HG03558 (cell line): Measurements from ENCODE around the gene HDAC9.

Experiments
- ATAC-seq: cut with Tn5 transposase; IDR thresholded peaks from one replicate; pipeline ENCODE4 v1.9.1; 2021; ENCODE audit warnings: moderate number of reproducible peaks; ENCODE audit not compliant: unreplicated experiment; ENCODE audit errors: extremely low read depth

HDAC9 gene

DNA sequence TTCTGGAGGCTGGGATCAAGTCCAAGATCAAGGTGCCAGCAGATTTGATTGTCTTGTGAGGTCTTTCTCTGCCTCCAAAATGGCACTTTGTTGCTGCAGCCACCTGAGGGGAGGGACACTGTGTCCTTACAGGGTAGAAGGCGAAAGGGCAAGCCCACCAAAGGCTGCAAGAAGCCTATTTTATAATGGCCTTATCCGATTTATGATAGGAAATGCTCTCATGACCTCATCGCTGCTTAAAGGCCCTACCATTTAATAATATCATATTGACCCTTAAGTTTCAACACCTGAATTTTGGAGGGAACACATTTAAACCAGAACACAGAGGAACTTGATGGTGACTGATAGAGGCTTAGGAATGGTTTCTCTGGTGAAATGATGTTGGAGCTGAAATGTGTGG lies 325.4 kb downstream of the HDAC9 start:
- ATAC-seq = no peak

DNA sequence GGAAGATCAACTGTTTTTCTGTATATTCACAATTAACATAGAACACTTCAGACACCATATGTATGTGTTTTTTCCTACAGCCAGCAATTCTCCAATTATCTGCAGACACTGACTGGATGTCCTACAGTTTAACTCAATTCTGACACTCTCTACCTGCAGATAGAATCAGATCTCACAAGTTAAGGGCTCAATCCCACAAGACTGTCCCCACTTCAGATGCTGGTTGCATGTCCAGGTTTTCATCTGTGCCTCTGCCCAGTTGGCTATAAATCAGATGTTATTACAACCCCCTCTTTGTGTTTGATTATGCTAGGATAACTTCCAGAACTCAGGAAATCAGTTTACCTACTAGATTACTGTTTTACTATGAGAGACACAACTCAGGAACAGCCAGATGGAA lies 326.0 kb downstream of the HDAC9 start:
- ATAC-seq = no peak

DNA sequence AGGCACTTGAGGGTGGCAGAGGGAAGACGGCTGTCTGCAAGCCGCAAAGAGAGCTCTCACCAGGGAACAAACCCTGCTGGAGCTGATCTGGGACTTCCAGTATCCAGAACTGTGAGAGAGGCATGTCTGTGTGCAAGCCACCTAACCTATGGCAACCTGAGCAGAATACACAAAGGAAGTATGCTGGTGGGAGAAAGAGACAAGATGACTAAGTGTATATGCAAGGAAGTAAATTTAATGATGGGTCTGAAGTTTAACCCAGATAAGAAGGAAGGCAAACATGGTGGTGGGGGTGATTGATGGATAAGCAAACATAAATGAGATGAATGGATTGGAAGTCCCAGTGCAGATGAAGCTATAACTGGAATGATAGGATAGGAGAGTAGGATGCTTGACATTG lies 328.6 kb downstream of the HDAC9 start:
- no peak for ATAC-seq

DNA sequence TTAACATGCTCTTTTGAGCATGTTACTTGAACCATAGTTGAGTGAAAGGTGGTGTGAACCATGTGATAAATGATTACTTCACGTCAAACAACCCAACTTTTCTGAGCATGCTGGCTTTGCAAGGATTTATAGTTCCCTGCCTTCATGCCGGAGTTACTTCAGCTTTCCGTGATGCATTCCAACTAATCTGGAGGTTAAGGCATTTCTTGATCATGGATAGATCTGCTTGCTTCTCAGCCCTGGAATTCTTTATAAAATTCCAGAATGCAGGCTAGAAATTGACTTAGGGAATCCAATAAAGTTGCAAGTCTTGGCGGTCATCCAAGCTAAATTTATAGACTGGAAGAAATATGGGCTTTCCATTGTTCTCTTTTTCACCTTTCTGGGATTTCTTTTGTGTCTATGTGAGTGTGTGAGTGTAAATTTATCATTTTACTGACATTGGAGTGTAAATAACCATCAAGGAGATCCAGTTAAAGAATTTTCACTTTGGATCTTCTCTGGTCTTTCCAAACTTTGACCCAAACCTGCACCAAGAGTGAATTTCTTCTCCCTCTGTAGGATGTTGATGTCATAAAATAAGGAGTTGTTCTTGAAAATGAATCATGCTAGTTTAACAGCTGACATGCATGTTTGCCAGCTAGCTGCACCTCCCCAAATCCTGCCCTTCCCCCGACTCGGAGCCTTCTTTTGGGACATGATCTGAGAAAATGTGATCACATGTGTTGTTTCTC lies 332.9 kb downstream of the HDAC9 start:
- no peak for ATAC-seq

DNA sequence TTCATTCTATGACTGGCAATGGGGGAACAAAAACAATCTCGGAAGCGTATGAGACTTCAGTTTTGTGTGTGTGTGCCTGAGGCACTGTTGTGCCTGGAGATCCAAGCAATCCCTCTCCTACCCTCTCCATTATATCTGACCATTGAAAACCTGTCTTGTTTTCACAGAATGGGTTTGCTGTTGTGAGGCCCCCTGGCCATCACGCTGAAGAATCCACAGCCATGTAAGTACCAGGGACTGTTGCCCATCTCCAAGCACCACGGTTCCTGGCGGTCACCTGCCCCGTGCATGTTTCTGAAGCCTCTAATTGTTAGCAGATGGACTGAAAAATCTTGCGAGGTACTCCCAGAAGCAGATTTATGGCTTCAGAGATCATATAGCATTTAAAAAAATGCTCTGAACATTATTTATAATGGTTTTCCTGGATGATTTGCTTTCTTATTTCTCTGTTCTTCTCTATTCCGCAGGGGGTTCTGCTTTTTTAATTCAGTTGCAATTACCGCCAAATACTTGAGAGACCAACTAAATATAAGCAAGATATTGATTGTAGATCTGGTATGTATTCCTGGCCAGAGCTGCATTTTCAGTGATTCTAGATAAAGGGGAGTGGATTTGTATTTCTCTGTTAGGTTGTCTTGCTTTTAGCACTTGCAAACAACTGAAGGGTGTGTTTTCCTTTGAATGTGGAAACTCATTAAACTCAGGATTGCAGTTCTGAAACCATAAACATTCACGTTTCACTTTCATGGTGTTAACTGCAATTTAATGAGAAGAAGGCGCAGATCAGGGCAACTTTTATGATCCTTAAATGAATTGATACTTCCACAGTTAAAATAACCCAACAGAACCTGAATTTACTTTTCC lies 333.7 kb downstream of the HDAC9 start:
- no peak for ATAC-seq

DNA sequence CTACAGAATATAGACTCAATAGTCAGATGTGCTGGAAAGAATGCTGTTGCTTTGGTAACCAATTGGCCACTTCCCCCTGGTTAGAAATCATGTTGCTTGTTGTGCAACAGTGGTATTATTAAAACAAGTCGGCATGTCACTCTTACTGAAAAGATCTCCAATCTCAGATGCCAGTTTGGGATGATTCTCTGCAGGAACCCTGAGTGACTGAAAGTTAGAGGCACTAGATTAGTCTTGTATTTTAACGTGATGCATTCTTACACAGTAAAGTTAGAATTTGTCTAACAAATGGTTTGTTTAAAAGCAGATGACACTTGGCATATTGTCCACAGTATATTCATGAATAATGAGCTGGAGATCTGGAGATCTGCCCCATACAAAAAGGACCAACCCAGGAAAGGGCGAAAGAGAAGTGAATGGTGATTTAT lies 334.3 kb downstream of the HDAC9 start:
- no peak for ATAC-seq

DNA sequence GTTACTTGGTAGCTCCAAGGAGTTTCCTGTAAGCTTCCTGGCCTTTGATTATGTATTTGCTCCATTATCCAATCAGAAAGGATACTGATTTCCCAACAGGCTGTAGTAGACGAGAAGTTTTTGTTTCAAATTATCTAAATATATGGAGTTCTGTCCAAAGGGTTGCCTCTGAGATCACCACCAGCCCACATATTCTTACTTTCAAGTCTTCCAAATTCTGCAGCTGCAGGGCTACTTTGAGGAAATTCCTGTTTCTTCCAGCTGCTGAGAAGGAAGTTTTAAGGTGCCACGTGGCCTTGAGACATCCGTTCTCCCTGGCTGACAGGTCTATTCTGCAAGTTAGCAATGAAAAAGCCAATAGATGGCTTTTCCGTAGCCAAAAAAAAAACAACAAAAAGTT lies 335.9 kb downstream of the HDAC9 start:
- ATAC-seq = no peak

DNA sequence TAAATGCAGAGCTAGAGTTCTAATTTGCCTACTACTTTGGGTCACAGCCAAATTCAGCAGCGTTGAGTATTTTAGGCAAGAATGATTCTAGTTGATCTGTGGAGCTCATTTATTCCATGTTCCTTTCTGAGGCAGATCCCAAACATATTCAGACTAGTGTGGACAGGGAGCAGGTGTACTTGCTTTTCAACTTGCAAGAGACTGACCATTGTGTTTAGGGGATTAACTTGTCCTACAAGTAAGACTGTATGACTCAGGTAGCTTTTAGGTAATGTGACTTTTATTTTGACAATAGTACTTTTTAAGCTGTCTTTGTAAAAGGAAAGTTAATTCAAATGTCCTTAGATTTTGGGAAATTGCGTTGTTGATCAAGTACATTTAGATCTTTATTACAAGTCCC lies 336.4 kb downstream of the HDAC9 start:
- no peak for ATAC-seq

DNA sequence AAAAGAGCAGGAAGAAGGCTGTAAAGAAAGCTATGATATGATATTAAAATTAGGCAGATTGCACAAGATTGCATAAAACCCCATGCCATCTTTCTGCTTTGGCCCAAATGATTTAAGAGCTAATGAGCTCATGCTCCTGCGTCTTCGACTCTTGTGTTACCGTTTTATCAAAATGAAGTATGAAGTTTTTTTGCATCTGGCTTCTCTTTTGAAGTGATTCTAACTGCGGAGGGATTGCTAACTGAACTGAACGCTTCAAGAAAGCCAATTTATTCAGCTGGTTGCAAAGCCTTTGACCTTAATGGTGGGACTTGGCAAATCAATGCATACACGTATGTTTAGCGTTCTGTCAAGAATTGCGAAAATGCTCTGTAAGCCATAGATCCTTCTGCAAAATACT lies 339.0 kb downstream of the HDAC9 start:
- ATAC-seq = no peak

DNA sequence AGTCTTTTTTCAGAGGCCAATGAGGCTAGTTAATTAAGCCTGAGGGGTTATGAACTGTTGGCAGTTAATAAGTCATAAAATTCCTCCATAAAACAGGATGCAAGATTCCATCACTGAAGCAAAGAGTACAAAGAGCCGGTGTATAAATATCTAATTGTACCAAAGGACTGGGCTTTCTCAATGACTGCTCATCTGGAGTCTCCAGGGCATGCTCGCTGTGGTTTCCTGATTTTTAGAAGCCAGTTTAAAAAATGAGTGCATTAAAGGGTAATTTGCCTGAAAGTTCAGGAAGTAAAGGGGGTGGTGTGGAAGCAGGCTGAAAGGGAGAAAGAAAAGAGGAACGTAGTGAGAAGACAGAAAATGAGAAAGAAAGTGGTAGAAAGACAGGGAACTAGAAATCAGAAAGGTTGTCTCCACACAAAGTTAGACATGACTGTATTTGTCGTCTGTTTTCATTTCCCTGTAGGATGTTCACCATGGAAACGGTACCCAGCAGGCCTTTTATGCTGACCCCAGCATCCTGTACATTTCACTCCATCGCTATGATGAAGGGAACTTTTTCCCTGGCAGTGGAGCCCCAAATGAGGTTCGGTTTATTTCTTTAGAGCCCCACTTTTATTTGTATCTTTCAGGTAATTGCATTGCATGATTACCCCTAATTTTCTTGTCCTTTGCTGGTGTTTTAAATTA lies 339.6 kb downstream of the HDAC9 start:
- no peak for ATAC-seq

DNA sequence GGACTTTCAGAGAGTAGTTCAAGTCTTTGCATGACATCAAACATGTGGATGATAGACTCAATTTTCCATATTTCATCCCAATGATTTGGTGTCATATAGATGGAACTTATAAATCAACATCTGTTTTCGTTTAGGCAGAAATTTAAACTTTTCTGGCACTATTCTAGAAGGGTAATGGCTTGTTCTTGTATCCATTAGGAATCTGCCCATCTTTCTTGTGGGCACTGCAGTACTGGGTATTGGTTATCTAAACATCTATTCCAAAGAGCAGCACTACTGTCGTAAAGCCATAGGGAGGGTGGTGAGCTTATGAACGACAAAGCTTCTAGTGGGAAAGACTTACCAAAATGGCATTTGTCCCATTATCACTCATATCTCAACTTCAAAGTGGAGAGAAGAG lies 348.4 kb downstream of the HDAC9 start:
- no peak for ATAC-seq

DNA sequence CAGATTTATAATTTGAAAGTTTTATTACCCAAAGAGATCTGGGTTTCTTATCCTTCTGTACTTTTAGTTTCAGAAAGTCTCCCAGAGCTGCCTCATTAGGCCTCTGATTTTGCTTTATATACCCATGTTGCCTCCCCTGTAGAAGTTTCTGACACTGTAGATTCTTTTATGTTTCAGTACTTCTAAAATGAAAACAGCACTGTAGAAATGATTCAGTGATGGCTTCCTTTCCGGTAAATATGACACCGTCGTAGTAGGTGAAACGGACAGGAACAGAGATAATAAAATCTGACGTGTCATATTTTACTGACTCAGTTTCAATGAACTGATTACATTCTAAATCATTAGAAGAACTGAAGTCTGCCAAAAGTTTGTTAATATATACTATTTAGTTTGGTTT lies 349.2 kb downstream of the HDAC9 start:
- ATAC-seq = no peak

DNA sequence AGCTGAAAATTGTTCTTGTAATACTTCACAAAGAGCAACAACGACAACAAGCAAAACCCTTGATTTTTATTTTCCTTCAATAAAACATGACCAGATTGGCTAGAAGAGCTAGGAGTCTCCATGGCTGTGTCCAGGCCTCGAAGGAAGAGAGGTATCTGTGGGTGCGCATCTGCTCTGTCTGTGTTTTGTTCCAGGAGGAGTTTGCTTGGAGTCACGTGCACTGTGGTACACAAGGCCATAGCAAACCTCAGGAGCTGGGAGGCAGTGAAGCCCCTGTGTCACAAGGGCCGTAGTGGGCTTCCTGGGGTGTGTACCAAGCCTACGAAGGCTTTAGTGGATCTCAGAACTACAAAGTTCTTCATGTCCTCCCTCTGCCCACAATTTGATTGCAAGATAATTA lies 350.2 kb downstream of the HDAC9 start:
- ATAC-seq = no peak

DNA sequence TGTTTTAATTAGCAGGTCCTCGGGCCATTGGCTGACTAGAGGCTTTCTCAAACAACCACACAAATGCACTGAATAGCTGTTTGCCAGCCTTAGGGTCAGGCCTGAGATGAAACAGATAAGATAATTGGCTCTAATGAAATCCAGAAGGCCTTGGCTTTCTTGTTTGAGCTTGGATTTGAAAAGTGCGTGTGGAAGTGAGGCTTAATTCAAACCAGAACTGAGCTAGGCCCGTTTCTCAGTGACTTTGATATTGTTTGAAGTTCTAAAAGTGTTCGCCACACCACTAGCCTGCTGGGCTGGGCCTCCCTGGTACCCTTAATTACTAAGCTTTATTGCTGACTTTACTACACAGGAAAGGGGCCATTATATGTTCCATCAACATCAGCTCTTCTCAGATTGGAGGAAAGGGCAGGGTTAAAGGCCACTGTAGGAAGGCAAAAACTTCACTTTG lies 351.2 kb downstream of the HDAC9 start:
- ATAC-seq = no peak

DNA sequence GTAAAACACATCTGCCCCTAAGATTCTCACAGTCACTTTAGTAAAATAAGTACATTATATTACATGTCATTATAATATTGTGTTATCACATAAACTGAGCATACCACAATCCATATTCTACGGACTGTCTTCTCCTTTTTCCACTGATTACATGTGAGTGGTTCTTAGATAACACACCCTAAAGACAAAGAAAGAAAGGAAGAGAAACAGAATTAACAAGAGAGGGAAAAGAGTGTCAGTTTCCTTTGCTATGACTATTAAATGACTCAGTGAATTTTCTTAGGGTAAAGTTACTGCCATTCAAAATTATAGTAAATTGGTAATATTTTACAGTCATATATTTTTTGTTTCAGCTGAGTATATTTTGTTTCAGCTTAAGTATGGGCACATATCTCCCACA lies 353.6 kb downstream of the HDAC9 start:
- ATAC-seq = no peak

DNA sequence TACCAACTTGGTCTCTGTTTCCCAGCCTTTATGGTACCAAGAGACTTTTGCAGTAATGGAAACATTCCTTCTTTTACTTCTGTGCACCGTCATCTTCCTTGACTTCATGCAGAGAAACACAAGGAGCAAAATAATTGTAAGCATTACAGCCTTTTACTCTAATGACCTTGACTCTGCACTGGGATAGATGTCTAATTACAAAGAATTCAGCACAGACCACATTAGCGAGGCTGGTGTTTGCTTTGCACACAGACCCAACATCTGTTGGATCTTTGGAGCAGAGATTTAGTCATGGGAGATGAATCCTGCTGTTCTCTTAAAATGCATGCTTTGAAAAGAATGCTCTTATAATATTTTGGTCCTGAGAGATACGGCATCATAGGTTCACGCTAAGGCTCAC lies 360.2 kb downstream of the HDAC9 start:
- ATAC-seq = no peak

DNA sequence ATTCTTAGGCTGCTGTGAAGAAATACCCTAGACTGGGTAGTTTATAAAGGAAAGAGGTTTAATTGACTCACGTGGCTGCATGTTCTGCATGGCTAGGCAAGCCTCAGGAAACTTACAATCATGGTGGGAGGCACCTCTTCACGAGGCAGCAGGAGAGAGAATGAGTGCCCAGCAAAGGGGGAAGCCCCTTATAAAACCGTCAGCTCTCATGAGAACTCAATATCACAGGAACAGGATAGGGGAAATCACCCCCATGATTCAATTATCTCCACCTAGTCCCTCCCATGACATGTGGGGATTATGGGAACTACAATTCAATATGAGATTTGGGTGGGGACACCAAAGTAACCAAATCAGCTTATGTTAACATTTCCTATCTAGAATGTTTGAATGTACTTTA lies 362.7 kb downstream of the HDAC9 start:
- no peak for ATAC-seq

DNA sequence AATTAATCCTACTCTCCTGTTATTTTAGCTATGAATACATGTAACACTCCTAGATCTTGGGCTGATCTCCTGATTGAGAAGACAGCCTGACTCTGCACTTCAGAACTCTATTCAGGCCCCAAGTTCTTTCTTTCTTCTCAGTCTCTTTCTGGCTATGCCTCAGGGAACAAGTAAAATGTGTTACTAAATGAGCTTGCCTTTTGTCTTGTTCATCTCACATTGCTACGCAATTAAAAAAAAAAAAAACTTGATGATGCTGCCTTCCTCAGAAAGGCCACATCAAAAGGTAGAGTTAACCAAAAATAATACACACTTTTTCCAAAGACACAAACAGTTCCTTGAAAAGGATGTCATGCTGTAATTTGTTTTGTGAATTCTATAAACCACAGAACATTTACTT lies 363.8 kb downstream of the HDAC9 start:
- ATAC-seq = no peak

DNA sequence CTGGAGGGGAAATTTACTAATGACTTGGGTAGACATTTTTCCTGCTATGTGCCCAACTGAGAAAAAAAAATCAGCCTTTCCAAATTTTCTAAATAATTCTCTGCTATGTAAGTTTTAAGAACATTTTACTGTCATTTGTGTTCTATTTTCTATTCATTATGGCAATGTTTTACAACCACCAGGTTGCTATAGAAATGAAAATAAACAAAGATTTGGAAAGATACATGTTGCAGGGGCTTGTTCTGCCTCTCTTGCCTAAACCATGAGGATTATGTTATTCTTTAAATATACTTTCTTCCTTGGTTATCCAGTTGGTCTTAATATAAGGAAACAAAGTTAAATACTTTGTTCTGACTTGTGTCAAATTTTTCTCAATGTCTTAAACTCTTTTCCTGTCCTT lies 364.7 kb downstream of the HDAC9 start:
- no peak for ATAC-seq

DNA sequence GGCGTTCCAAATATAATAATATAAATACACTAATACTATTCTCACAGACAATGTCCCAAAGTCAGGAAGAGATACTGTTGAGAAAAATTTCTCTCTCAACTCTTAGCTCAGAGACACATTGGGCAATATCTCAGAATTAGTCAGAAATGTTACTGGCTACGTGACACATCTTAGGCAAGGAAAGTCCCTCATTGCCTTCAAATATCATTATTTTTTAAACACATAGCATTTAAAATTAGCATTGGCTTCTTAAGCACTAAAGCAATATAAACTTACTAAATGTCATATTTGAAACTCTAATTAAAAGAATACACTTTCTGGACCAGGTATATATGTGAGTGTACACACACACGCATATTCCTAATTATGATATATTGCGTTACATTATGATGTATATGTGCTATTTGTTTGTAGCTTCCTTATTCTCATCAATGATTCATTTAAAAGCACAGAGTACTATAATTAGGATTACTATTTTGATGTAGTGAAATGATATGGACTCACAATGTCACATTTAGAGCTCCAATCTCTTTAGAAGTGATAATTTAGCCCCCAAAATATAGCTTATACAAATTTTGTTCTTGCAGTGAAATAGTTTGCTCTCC lies 366.1 kb downstream of the HDAC9 start:
- peak; percentile 72 for ATAC-seq

DNA sequence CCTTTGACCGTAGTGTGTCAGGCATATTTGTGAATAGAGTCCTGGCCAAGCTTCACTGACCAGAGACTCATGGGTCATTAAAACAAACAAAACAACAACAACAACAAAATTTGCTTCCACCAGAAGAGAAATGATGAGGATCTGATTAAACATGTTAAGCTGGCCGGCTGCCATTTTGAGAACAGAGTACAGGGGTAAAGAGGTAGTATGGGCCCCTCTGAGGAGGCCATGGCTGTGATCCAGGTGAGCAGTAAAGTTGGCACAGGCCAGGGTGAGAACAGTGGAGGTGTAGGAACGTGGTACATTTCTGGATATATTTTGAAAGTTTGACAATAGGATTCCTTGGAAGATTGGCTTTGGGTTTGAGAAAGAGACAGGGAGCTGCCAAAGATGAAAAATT lies 369.4 kb downstream of the HDAC9 start:
- ATAC-seq = no peak
